ENCODE results near the gene RARA.

- TF ChIP-seq CTCF (IDR thresholded peaks at IDR 0.05) (no peak), POLR2A (IDR thresholded peaks at IDR 0.05) (no peak), POLR2AphosphoS5 (IDR thresholded peaks at IDR 0.05) (no peak)
These were observed 27.3 kb upstream of the RARA start for GRCh38 chr17:40281663-40282062.

Data from upper lobe of left lung (tissue), 4 donors.